HEK293 (cell line): Measurements from ENCODE around the gene TPCN2.

Experiments used
- CTCF ChIA-PET: fragments of 350-600 bp; formaldehyde crosslinking; extraction: SDS; loops from one replicate; lab custom pipeline; 2021; ENCODE audit warnings: antibody characterized with exemption; lab: Yijun Ruan, JAX
- POLR2A ChIA-PET: fragments of 300-600 bp; formaldehyde crosslinking; extraction: SDS; loops from one replicate; lab custom pipeline; 2020; ENCODE audit warnings: antibody characterized with exemption, inconsistent platforms; lab: Yijun Ruan, JAX
- H3K27ac ChIP-seq: fragments of 200-500 bp; sonication (Bioruptor generic); 2 replicates; pipeline ENCODE4 v1.5.1; 2014; ENCODE audit warnings: low read depth, low read length, control low read depth, inconsistent platforms; ENCODE audit errors: extremely low read depth
- H3K36me3 ChIP-seq, 2 experiments: fragments of 200-500 bp in 1 of 2; sonication (Bioruptor generic) in 1 of 2; 1 replicate in 1 of 2; 2 replicates in 1 of 2; pipeline ENCODE4 v1.5.1; 2014 to 2017; ENCODE audit warnings: inconsistent platforms in 2 of 2, low read length in 2 of 2; ENCODE audit not compliant: control insufficient read depth in 2 of 2, insufficient read depth in 1 of 2
- H3K4me1 ChIP-seq: fragments of 200-500 bp; sonication (Bioruptor generic); 2 replicates; pipeline ENCODE4 v1.5.1; 2014; ENCODE audit warnings: mild to moderate bottlenecking, low read length, inconsistent platforms; ENCODE audit not compliant: control insufficient read depth, insufficient read depth
- H3K4me3 ChIP-seq: 2 replicates; pipeline ENCODE4 v1.5.1; 2011; ENCODE audit warnings: low read depth, mild to moderate bottlenecking, control low read depth, low read length, moderate library complexity
- H3K9me3 ChIP-seq: fragments of 200-500 bp; sonication (Bioruptor generic); 2 replicates; pipeline ENCODE4 v1.5.1; 2014; ENCODE audit warnings: low read depth, low read length, inconsistent platforms; ENCODE audit not compliant: control insufficient read depth, insufficient read depth
- ZNF112 ChIP-seq: fragments of 450-650 bp; formaldehyde crosslinking; IDR thresholded peaks from 2 replicates; pipeline ENCODE4 v1.5.0; 2017; ENCODE audit warnings: missing biosample characterization, missing genetic modification characterization
- ZNF184 ChIP-seq: fragments of 450-650 bp; IDR thresholded peaks from 2 replicates; pipeline ENCODE4 v1.5.1; 2018; ENCODE audit warnings: missing biosample characterization, mild to moderate bottlenecking, missing genetic modification characterization
- ZNF19 ChIP-seq: fragments of 450-650 bp; formaldehyde crosslinking; IDR thresholded peaks from 2 replicates; pipeline ENCODE4; 2016; ENCODE audit warnings: missing biosample characterization, missing genetic modification characterization, low read depth
- ZNF280C ChIP-seq: fragments of 450-650 bp; formaldehyde crosslinking; IDR thresholded peaks from 2 replicates; pipeline ENCODE4 v1.5.1; 2016; ENCODE audit warnings: missing biosample characterization, missing genetic modification characterization
- ZNF311 ChIP-seq: fragments of 450-650 bp; formaldehyde crosslinking; IDR thresholded peaks from 2 replicates; pipeline ENCODE4 v1.5.1; 2017; ENCODE audit warnings: missing biosample characterization, missing genetic modification characterization, borderline replicate concordance
- ZNF416 ChIP-seq: fragments of 450-650 bp; formaldehyde crosslinking; IDR thresholded peaks from 2 replicates; pipeline ENCODE4 v1.5.1; 2016; ENCODE audit warnings: missing biosample characterization, missing genetic modification characterization
- ZNF473 ChIP-seq: fragments of 450-650 bp; formaldehyde crosslinking; IDR thresholded peaks from 2 replicates; pipeline ENCODE4 v1.5.1; 2017; ENCODE audit warnings: missing biosample characterization, missing genetic modification characterization
- ZNF624 ChIP-seq: fragments of 450-650 bp; formaldehyde crosslinking; IDR thresholded peaks from 2 replicates; pipeline ENCODE4 v1.5.1; 2017; ENCODE audit warnings: missing biosample characterization, missing genetic modification characterization
- ZNF629 ChIP-seq: fragments of 450-650 bp; formaldehyde crosslinking; IDR thresholded peaks from 2 replicates; pipeline ENCODE4 v1.5.1; 2017; ENCODE audit warnings: missing biosample characterization, missing genetic modification characterization

TPCN2 gene

DNA sequence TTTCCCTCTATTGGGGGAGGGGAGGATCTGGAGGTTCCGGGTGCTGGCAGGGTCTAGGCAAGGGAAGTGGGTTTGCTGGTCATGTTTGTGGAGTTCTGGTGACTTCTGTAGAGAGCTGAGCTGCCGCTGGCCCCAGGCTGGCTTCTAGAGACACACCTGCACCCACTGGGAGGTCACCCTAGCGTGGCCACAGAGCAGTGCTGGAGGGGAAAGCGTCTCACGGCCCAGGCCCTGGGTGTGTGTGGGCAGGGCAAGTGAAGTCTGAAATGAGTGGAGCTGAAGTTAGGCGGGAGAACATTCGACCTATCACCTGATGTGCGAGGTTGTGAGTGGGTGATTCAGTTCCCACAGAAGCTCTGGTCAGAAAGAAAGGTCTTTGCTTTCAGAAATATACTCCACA is 134.9 kb downstream of the TPCN2 start:
- H3K4me3 ChIP-seq = no peak overlapping the region
- ChIA-PET CTCF (interaction anchor here (1.0 kb wide), 1 partner anchor 9 kb away, joined by 4 read pairs; no protein-coding TSS in a partner anchor), POLR2A (no interaction called here)
- H3K9me3 ChIP-seq = no peaks in the 10 kb centered on the region
- no peak overlapping the region for H3K27ac ChIP-seq
- H3K36me3 ChIP-seq = no peaks in the 10 kb centered on the region
- no peaks in the 10 kb centered on the region for H3K4me1 ChIP-seq
- TF ChIP-seq ZNF311 (no peak), ZNF112 (tag by site-specific recombination) (no peak), ZNF629 (no peak), ZNF416 (no peak), ZNF473 (no peak), ZNF184 (no peak), ZNF19 (tag by site-specific recombination) (no peak), ZNF280C (tag by site-specific recombination) (no peak), ZNF624 (tag by site-specific recombination) (no peak)
